COLO668 (cell line): ENCODE measurements around the gene IMMP2L.
"Not testable (repeated sequence)": the region's sequence is repeated elsewhere in the genome, so short reads cannot be mapped to it uniquely, and the experiment has no call there.

Experiments
- DNase-seq: peaks from one replicate; lab custom pipeline; 2025; ENCODE audit not compliant: unreplicated experiment; lab: John Stamatoyannopoulos, UW

The IMMP2L gene

DNA sequence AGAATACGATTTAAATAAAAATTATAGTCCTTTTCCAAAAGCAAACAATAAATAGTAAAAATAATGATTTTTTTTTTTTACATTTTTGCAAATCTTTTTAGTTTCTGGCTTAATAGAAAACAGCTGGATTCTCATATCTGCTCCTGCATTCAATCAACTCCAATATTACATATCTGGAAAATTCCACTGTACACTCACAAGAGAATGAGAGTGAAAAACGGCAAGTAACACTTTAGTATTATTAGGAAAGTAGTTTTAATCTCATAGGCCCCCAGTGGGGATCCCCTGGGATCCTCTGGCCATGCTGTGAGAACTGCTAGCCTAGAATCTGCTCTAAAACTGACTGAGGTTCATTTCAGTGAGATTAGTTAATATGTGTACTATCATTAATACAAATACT, 599.9 kb downstream of the IMMP2L start:
- no peak for DNase-seq

DNA sequence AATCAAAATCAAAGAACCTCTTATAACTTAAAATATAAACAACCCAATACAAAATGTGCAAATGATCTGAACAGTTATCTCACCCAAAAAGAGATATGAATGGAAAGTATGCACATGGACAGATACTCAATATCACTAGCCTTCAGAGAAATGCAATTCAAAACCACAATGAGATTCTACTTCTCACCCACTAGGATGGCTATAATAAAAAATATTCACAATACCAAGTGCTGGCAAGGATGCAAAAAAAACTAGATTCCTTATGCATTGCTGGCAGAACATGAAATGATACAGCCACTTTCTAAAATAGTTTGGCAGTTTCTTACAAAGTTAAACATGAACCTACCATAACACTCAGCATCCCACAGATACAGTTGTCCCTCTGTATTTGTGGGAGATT, 601.5 kb downstream of the IMMP2L start:
- DNase-seq, result no peak

GRCh38 chr7:110948280-110948679, 614.0 kb downstream of the IMMP2L start:
- DNase-seq, result no peak

DNA sequence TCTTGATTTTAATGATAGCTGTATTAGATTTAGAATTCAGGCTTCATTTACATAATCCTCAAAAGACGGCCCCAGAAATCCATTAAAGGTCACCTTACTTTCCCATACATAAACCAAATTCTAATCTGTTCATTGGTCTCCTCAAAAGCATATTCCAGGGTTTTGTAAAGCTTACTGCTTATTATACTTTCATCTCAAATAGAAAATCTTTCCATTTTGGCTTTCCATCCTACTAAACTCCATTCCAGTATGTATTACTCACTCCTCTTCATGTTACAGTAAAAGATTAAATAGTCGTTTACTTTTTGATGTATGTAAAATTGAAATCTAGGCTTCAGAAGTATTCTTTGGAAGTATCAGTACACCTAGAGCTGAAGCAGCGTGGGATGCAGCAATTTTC, 614.9 kb downstream of the IMMP2L start:
- no peak for DNase-seq

DNA sequence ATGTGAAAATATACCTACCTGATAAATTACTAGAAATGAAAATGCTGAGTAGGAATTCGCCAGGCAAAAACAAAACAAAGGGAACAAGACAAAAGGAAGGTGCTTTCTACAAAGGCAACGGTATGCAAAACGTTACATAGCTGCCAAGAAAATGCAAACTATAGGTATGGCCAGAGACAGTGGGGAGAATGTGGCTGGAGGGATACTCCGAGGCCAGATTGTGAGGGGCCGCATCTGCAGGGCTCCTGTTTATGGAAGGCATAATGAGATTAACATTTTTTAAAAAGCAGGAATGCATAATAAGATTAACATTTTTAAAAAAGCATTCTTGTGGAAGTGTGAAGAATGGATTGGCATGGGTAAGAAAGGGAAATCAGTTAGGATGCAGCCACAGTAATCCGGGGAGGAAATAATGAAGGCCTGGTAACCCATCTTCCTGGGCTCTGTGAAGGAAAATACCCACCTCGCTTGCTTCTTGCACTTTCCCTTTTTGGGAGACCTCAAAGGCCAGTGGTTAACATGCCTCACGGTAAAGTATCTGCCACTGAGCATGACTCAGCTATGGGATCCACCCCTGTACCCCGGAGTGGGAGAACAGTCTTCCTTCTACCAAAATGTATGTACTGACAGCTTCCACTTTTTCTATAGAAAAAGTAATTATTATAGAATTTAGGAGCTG, 617.2 kb downstream of the IMMP2L start:
- DNase-seq, result no peak

DNA sequence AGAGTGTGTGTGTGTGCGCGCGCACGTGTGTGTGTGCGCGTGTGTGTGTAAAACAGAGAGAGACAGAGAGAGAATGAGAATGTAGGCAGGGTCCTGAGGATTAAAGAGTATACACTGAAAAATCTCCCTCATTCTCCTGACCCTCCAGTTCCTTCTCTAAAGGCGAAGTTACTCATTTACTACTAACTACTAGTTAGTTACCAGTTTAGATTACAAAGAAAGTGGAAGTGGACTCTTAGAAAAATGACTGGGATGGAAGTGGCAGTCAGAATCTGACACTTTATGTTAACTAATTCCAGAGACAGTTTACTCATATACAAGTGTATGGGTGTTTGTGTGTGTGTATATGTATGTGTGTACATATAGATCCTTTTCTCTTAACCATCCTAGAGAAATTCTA, 617.8 kb downstream of the IMMP2L start:
- DNase-seq, result no peak

GRCh38 chr7:110943701-110944345, 618.5 kb downstream of the IMMP2L start:
- DNase-seq, result no peak

DNA sequence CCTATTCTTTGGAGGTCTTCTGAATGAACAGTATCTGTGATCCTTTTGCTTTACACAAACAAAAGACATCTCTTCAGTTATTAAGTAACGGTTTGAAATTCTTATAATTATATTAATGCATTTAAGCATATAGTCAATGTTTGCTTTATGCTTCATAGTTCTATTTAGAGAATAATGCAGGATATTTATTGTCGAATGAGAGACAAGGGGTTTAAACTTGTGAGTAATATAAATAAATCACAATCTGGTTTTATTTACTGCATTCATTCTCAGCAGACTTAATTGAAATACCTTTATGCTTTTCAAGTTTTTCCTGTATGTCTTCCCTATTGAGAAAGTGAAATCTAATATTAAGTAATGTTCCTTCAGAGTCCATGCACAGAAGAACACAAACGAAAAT, 620.9 kb downstream of the IMMP2L start:
- DNase-seq, result no peak

- no peak for DNase-seq
Observed at GRCh38 chr7:110940756-110941155, 621.5 kb downstream of the IMMP2L start.

GRCh38 chr7:110938165-110938564, 624.1 kb downstream of the IMMP2L start:
- no peak for DNase-seq

DNA sequence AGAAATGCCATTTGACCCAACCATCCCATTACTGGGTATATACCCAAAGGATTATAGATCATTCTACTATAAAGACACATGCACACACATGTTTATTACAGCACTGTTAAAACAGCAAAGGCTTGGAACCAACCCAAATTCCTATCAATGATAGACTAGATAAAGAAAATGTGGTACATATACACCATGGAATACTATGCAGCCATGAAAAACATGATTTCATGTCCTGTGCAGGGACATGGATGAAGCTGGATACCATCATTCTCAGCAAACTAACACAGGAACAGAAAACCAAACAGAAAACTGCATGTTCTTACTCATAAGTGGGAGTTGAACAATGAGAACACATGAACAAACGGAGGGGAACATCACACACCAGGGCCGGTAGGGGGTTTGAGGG, 625.6 kb downstream of the IMMP2L start:
- not testable (repeated sequence) for DNase-seq

DNA sequence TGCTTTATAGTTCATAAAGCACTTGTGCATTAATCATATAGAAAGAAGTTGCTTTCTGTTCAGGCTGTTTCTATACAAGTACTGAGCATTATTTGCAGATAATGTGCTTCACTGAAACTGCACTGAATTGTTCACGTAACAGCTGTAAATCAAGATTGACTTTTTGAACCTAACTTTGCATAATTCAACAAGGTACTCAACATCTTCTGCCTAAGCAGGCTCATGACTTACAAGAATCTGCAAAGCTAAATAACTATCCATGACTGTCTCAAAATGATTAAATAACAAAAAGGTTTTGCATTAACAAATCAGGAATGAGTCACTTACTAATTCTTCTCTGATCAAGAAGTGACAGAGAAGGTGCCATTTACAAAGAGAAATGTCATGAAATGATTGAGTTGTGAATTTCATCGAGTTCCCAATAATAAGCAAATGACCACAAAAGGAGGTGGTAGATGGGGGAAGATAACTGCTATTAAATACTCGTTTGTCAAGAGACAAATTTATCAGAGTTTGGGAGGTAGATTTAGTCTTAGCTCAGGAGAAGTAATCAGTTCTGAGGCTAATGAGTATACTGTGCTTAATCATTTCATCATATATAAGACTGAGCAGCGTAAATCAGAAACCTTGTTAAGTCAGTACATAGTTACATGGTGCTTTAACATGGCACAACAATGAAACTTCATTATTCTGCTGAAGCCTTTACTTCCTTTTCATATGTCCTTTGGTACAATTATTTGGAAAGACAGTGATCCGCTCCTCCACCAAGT, 632.6 kb downstream of the IMMP2L start:
- no peak for DNase-seq

- no peak for DNase-seq
Observed at GRCh38 chr7:110922906-110923305, 639.4 kb downstream of the IMMP2L start.

DNA sequence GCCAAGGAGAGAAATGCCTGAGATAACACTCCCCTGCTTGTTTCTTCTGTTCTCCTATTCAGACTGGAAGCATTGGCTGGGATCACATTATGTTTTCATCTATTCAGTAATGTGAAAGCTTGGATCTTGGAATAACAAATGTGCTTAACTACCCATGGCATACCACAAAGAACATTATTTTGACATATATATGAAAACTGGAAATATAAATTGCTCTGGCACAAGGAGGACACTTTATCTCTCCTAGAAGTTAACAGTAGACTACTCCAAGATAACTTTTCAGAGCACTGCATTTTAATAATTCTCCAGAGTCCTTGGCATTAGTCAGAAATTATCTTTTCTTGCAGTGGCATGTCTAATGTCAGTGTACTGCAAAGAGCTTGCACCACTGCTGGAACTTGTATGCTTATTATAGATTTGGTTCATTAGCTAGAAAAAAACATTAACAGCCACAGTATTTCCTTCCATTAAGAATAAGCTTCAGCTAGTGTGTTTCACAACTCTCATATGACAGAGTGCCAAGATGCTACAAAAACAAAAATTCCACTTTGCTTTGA, 640.6 kb downstream of the IMMP2L start:
- DNase-seq, result no peak

- DNase-seq, result no peak
Observed at GRCh38 chr7:110918949-110919548, 643.2 kb downstream of the IMMP2L start.

GRCh38 chr7:110914263-110914662, 648.0 kb downstream of the IMMP2L start:
- no peak for DNase-seq

GRCh38 chr7:110911632-110912031, 650.7 kb downstream of the IMMP2L start:
- DNase-seq, result no peak

DNA sequence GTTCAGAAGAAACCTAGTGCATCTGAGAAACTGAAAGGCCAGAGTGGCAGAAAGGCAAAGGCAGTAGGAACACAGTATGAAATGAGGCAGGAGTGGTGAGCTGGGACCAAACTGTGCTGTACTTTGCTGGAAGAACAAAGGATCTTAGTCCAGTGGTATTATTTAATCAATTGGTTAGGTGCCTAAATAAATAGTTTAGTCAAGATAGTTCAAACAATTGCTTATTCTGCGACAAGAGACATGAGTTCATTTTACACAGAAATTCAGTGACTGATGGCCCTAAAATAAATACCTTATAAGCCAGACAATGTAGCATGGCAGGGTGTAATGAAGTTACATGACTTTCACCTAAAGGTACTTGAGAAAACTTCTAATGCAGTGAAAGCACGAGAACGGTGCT, 653.2 kb downstream of the IMMP2L start:
- DNase-seq, result no peak

GRCh38 chr7:110905773-110906566, 656.3 kb downstream of the IMMP2L start:
- DNase-seq, result no peak

- no peak for DNase-seq
Observed at GRCh38 chr7:110898516-110898915, 663.8 kb downstream of the IMMP2L start.

- no peak for DNase-seq
Observed at GRCh38 chr7:110897538-110897937, 664.8 kb downstream of the IMMP2L start.
